Mesendoderm (in vitro differentiated cells): Measurements from ENCODE around the gene IL6R.

Experiments used
- DNase-seq: peaks from one replicate; pipeline ENCODE4 v3.0.0; 2013
- H2AK5ac ChIP-seq: 2 replicates; pipeline ENCODE4 v1.6.1; 2013; ENCODE audit warnings: low read length, inconsistent platforms
- H2BK120ac ChIP-seq: 2 replicates; pipeline ENCODE4 v1.6.1; 2013; ENCODE audit warnings: low read depth, mild to moderate bottlenecking, low read length, moderate library complexity, mixed read lengths
- H2BK15ac ChIP-seq: replicated peaks from 2 replicates; pipeline ENCODE4 v1.6.1; 2013; ENCODE audit warnings: low read depth, mild to moderate bottlenecking, moderate library complexity
- H2BK5ac ChIP-seq: 2 replicates; pipeline ENCODE4 v1.6.1; 2013; ENCODE audit warnings: low read length, inconsistent platforms
- H3K18ac ChIP-seq: 2 replicates; pipeline ENCODE4 v1.6.1; 2013; ENCODE audit warnings: mild to moderate bottlenecking, low read length, mixed read lengths
- H3K23ac ChIP-seq: one replicate; pipeline ENCODE4 v1.6.1; 2013; ENCODE audit warnings: low read length
- H3K27ac ChIP-seq: 2 replicates; pipeline ENCODE4 v1.5.1; 2013; ENCODE audit warnings: low read depth, mild to moderate bottlenecking, inconsistent platforms, low read length, moderate library complexity
- H3K27me3 ChIP-seq: 2 replicates; pipeline ENCODE4 v1.6.1; 2013; ENCODE audit warnings: low read length, control low read depth, mild to moderate bottlenecking, inconsistent platforms; ENCODE audit not compliant: insufficient read depth, poor library complexity
- H3K36me3 ChIP-seq: 2 replicates; pipeline ENCODE4 v1.6.1; 2013; ENCODE audit warnings: low read length, inconsistent platforms; ENCODE audit not compliant: control insufficient read depth, insufficient read depth
- H3K4ac ChIP-seq: one replicate; pipeline ENCODE4 v1.6.1; 2013; ENCODE audit warnings: low read depth, mild to moderate bottlenecking, low read length, moderate library complexity
- H3K4me1 ChIP-seq: 2 replicates; pipeline ENCODE4 v1.6.1; 2013; ENCODE audit warnings: low read depth, low read length, inconsistent platforms; ENCODE audit not compliant: control insufficient read depth
- H3K4me2 ChIP-seq: 2 replicates; pipeline ENCODE4 v1.6.1; 2013; ENCODE audit warnings: low read length
- H3K4me3 ChIP-seq: 2 replicates; pipeline ENCODE4 v1.5.1; 2013; ENCODE audit warnings: mild to moderate bottlenecking, low read length
- H3K56ac ChIP-seq: one replicate; pipeline ENCODE4 v1.6.1; 2013; ENCODE audit warnings: low read length
- H3K79me1 ChIP-seq: 2 replicates; pipeline ENCODE4 v1.6.1; 2013; ENCODE audit warnings: low read length, inconsistent platforms
- H3K79me2 ChIP-seq: 2 replicates; pipeline ENCODE4 v1.6.1; 2013; ENCODE audit warnings: mild to moderate bottlenecking, low read length; ENCODE audit not compliant: control insufficient read depth, insufficient read depth
- H3K9ac ChIP-seq: 2 replicates; pipeline ENCODE4 v1.6.1; 2013; ENCODE audit warnings: low read length, inconsistent platforms
- H4K5ac ChIP-seq: one replicate; pipeline ENCODE4 v1.6.1; 2013; ENCODE audit warnings: low read length
- H4K8ac ChIP-seq: one replicate; pipeline ENCODE4 v1.6.1; 2013; ENCODE audit warnings: low read depth, mild to moderate bottlenecking, control low read depth, low read length, moderate library complexity
- WGBS: extraction: QIAGEN DNeasy Blood & Tissue Kit; methylation state at CpG from one replicate; pipeline ENCODE4 v1.1.7; 2013; ENCODE audit warnings: low lambda C conversion rate, missing lambda C conversion rate; ENCODE audit not compliant: insufficient coverage; ENCODE audit errors: extremely low coverage; 5-methylcytosine and 5-hydroxymethylcytosine counted together

The IL6R gene

DNA sequence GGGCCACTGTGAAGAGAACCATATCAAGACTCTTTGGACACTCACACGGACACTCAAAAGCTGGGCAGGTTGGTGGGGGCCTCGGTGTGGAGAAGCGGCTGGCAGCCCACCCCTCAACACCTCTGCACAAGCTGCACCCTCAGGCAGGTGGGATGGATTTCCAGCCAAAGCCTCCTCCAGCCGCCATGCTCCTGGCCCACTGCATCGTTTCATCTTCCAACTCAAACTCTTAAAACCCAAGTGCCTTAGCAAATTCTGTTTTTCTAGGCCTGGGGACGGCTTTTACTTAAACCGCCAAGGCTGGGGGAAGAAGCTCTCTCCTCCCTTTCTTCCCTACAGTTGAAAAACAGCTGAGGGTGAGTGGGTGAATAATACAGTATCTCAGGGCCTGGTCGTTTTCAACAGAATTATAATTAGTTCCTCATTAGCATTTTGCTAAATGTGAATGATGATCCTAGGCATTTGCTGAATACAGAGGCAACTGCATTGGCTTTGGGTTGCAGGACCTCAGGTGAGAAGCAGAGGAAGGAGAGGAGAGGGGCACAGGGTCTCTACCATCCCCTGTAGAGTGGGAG, 60.6 kb downstream of the IL6R start:
- H3K18ac ChIP-seq: no peak overlapping the region
- H2AK5ac ChIP-seq: no peak overlapping the region
- DNase-seq: no peak
- H3K27me3 ChIP-seq: no peaks in the 10 kb centered on the region
- peak overlapping the region; percentile 26 for H3K56ac ChIP-seq
- no peak overlapping the region for H3K9ac ChIP-seq
- H3K4ac ChIP-seq: no peak overlapping the region
- no peak overlapping the region for H3K23ac ChIP-seq
- H2BK120ac ChIP-seq: no peak overlapping the region
- H2BK15ac ChIP-seq: no peak overlapping the region
- no CpG with 5 or more reads among the region's 8 CpGs for WGBS
- no peak overlapping the region for H3K4me2 ChIP-seq
- no peak overlapping the region for H4K8ac ChIP-seq
- H3K79me2 ChIP-seq: no peaks in the 10 kb centered on the region
- no peaks in the 10 kb centered on the region for H3K79me1 ChIP-seq
- H2BK5ac ChIP-seq: no peak overlapping the region
- H3K4me3 ChIP-seq: no peak overlapping the region
- H3K4me1 ChIP-seq: peaks cover 2% of the 10 kb centered on the region
- no peaks in the 10 kb centered on the region for H3K36me3 ChIP-seq
- no peak overlapping the region for H3K27ac ChIP-seq
- no peak overlapping the region for H4K5ac ChIP-seq

DNA sequence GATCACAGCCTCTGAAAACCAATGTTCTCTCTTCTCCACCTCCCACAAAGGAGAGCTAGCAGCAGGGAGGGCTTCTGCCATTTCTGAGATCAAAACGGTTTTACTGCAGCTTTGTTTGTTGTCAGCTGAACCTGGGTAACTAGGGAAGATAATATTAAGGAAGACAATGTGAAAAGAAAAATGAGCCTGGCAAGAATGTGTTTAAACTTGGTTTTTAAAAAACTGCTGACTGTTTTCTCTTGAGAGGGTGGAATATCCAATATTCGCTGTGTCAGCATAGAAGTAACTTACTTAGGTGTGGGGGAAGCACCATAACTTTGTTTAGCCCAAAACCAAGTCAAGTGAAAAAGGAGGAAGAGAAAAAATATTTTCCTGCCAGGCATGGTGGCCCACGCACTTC, 61.1 kb downstream of the IL6R start:
- H3K4me1 ChIP-seq: peaks cover 2% of the 10 kb centered on the region
- H2BK5ac ChIP-seq: no peak overlapping the region
- H3K79me2 ChIP-seq: no peaks in the 10 kb centered on the region
- no peak overlapping the region for H2AK5ac ChIP-seq
- H2BK15ac ChIP-seq: no peak overlapping the region
- no peak overlapping the region for H3K56ac ChIP-seq
- H3K4me3 ChIP-seq: no peak overlapping the region
- H2BK120ac ChIP-seq: no peak overlapping the region
- no peak overlapping the region for H4K5ac ChIP-seq
- H3K23ac ChIP-seq: no peak overlapping the region
- H3K79me1 ChIP-seq: no peaks in the 10 kb centered on the region
- no peak overlapping the region for H3K9ac ChIP-seq
- no peak overlapping the region for H3K4me2 ChIP-seq
- H3K36me3 ChIP-seq: no peaks in the 10 kb centered on the region
- no peak overlapping the region for H3K4ac ChIP-seq
- no CpG with 5 or more reads among the region's 3 CpGs for WGBS
- DNase-seq: no peak
- no peak overlapping the region for H3K18ac ChIP-seq
- no peaks in the 10 kb centered on the region for H3K27me3 ChIP-seq
- no peak overlapping the region for H4K8ac ChIP-seq
- no peak overlapping the region for H3K27ac ChIP-seq

DNA sequence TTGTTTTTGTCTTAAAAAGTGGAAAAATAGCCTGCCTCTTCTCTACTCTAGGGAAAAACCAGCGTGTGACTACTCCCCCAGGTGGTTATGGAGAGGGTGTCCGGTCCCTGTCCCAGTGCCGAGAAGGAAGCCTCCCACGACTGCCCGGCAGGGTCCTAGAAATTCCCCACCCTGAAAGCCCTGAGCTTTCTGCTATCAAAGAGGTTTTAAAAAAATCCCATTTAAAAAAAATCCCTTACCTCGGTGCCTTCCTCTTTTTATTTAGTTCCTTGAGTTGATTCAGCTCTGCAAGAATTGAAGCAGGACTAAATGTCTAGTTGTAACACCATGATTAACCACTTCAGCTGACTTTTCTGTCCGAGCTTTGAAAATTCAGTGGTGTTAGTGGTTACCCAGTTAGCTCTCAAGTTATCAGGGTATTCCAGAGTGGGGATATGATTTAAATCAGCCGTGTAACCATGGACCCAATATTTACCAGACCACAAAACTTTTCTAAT, 61.8 kb downstream of the IL6R start:
- Histone ChIP-seq H3K4me1 (peaks cover 2% of the 10 kb centered on the region), H2AK5ac (no peak overlapping the region), H2BK5ac (no peak overlapping the region), H4K5ac (no peak overlapping the region), H3K4me3 (no peak overlapping the region), H3K79me1 (no peaks in the 10 kb centered on the region), H3K36me3 (no peaks in the 10 kb centered on the region), H3K27me3 (no peaks in the 10 kb centered on the region), H4K8ac (no peak overlapping the region), H3K56ac (no peak overlapping the region), H3K18ac (no peak overlapping the region), H3K79me2 (no peaks in the 10 kb centered on the region), H3K27ac (no peak overlapping the region), H2BK15ac (no peak overlapping the region), H3K9ac (no peak overlapping the region), H3K4ac (no peak overlapping the region), H2BK120ac (no peak overlapping the region), H3K4me2 (no peak overlapping the region), H3K23ac (no peak overlapping the region)
- WGBS: no CpG with 5 or more reads among the region's 8 CpGs
- peak; percentile 33 for DNase-seq

DNA sequence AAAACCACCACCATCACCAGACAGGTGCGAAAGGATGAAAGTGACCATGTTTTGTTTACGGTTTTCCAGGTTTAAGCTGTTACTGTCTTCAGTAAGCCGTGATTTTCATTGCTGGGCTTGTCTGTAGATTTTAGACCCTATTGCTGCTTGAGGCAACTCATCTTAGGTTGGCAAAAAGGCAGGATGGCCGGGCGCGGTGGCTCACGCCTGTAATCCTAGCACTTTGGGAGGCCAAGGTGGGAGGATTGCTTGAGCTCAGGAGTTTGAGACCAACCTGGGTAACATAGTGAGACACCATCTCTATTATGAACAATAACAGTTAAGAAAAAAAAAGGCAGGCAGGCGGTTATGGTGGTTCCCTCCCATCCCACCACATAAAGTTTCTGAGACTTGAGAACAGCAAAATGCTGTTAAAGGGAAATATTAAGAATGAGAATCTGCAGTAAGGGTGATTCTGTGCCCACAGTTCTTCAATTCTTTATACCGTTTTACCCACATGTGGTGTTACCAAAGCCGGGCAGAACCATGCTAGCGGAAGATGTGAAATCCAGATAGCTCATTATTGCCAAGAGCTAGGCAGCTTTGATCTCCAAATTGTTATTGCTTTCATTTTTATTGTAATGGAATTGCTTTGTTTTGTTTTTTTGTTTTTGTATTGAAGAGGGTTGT, 62.4 kb downstream of the IL6R start:
- Histone ChIP-seq H3K27ac (no peak overlapping the region), H3K23ac (no peak overlapping the region), H3K36me3 (no peaks in the 10 kb centered on the region), H3K4me1 (peaks cover 2% of the 10 kb centered on the region), H4K5ac (no peak overlapping the region), H3K56ac (no peak overlapping the region), H3K27me3 (no peaks in the 10 kb centered on the region), H3K79me2 (no peaks in the 10 kb centered on the region), H2BK120ac (no peak overlapping the region), H3K18ac (no peak overlapping the region), H2AK5ac (no peak overlapping the region), H2BK15ac (no peak overlapping the region), H3K79me1 (no peaks in the 10 kb centered on the region), H3K4ac (no peak overlapping the region), H2BK5ac (no peak overlapping the region), H4K8ac (no peak overlapping the region), H3K4me2 (no peak overlapping the region), H3K4me3 (no peak overlapping the region), H3K9ac (no peak overlapping the region)
- no CpG with 5 or more reads among the region's 11 CpGs for WGBS
- no peak for DNase-seq

DNA sequence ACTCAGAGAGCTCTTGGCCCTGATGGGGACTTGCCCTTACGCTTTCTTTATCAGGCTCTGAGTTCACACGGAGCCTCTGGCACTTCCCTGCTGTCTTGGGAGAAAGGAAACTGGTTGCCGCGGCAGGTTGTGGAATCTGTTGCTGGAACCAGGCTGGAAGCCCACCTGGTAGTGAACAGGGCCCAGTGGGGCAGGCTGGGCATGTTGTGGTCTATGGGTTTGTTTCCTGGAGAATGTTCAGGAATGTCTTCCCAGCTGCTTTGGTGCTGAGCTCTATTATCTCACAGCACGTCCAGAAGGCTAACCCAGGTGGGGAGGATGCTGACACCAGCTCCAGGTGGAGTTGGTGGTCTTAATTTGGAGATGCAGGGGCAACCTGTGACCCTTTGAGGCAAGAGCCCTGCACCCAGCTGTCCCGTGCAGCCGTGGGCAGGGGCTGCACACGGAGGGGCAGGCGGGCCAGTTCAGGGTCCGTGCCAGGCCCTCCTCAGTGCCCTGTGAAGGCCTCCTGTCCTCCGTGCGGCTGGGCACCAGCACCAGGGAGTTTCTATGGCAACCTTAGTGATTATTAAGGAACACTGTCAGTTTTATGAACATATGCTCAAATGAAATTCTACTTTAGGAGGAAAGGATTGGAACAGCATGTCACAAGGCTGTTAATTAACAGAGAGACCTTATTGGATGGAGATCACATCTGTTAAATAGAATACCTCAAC, 63.5 kb downstream of the IL6R start:
- Histone ChIP-seq H3K4me1 (no peaks in the 10 kb centered on the region), H3K18ac (no peak overlapping the region), H3K79me2 (no peaks in the 10 kb centered on the region), H4K5ac (no peak overlapping the region), H2AK5ac (no peak overlapping the region), H3K4me2 (no peak overlapping the region), H4K8ac (no peak overlapping the region), H3K23ac (no peak overlapping the region), H3K36me3 (no peaks in the 10 kb centered on the region), H2BK5ac (no peak overlapping the region), H3K4ac (no peak overlapping the region), H3K27me3 (no peaks in the 10 kb centered on the region), H3K79me1 (no peaks in the 10 kb centered on the region), H3K9ac (no peak overlapping the region), H3K56ac (no peak overlapping the region), H2BK15ac (no peak overlapping the region), H3K27ac (no peak overlapping the region), H2BK120ac (no peak overlapping the region), H3K4me3 (no peak overlapping the region)
- DNase-seq: no peak
- WGBS: no CpG with 5 or more reads among the region's 12 CpGs
